ENCODE results near the gene CDC42EP5.

DNA sequence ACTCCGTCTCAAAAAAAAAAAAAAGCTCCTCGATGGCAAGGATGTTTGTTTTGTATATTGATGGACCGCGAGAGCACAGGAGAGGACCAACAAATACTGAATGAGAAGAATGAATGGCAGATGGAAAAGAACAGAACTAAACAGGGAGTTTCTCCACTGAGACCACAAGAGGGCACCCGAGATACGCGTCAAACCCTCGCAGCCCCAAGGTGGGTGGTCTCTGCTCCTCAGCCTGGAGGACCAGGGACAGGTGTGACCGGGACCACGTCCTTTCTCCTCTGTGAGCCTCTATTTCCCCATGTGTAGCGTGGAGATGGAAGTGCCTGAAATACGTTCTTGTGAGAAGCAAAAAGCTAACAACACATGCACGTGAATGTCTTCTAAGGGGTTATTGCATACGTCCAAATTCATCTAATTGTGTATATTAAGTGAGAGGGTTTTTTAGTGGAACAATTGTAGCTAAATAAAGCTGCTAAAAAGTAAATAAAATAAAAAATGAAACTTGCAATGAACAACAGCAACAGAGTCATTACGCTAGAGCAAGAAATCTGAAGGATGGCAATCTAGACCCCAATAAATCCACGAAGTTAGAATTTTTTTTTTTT is 8.3 kb upstream of the CDC42EP5 start:
- TF ChIP-seq, protein P1, sequence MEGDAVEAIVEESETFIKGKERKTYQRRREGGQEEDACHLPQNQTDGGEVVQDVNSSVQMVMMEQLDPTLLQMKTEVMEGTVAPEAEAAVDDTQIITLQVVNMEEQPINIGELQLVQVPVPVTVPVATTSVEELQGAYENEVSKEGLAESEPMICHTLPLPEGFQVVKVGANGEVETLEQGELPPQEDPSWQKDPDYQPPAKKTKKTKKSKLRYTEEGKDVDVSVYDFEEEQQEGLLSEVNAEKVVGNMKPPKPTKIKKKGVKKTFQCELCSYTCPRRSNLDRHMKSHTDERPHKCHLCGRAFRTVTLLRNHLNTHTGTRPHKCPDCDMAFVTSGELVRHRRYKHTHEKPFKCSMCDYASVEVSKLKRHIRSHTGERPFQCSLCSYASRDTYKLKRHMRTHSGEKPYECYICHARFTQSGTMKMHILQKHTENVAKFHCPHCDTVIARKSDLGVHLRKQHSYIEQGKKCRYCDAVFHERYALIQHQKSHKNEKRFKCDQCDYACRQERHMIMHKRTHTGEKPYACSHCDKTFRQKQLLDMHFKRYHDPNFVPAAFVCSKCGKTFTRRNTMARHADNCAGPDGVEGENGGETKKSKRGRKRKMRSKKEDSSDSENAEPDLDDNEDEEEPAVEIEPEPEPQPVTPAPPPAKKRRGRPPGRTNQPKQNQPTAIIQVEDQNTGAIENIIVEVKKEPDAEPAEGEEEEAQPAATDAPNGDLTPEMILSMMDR (IDR thresholded peaks at IDR 0.05; ENCODE audit: borderline replicate concordance, extremely low read depth, low read length, poor library complexity, severe bottlenecking) = peak; percentile 77
- TF ChIP-seq EZH2 (IDR thresholded peaks at IDR 0.05; ENCODE audit: borderline replicate concordance, low read depth, low read length, severe bottlenecking) = no peak

Data from DND-41 (cell line).